ENCODE results near the gene RRAD.

RRAD gene

DNA sequence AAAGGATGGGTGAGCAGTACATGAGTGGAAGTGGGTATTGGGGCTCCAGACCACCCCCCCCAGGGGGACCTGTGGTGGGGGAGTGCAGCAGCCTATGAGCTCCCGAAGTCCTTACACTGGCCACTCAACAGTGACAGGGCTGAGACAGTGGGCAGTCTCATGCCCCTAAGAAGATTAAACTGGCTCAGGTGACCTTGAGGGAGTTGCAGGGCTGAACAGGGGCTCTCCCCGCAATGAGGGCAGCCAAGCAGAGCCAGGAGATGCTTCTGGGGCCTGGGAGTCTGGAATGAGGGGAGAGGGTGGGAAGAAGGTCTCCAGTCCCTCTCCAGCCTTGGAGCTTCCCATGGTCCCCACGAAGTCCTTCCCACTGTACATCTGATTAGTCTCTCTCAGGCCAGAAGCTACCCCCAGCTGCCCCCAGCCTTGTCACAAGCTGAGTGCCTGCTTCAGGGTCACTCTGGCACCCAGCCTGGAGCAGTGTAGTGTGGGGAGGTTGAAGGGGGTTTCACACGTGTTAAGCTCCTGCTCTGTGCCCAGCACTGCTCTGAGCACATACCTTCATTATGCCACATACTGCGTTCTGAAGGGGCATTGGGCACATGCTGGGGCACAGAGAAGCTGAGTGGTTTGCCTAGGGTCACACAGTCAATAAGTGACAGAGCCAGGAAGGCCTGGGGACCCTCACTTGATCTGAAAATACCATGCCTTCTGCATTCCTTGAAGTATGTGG is 5.6 kb downstream of the RRAD start:
- H3K4me3 ChIP-seq (ENCODE audit: control insufficient read depth, low read depth, low read length), result no peak overlapping the region
- DNase-seq (ENCODE audit: low read depth), result no peak
- TF ChIP-seq, protein P1, sequence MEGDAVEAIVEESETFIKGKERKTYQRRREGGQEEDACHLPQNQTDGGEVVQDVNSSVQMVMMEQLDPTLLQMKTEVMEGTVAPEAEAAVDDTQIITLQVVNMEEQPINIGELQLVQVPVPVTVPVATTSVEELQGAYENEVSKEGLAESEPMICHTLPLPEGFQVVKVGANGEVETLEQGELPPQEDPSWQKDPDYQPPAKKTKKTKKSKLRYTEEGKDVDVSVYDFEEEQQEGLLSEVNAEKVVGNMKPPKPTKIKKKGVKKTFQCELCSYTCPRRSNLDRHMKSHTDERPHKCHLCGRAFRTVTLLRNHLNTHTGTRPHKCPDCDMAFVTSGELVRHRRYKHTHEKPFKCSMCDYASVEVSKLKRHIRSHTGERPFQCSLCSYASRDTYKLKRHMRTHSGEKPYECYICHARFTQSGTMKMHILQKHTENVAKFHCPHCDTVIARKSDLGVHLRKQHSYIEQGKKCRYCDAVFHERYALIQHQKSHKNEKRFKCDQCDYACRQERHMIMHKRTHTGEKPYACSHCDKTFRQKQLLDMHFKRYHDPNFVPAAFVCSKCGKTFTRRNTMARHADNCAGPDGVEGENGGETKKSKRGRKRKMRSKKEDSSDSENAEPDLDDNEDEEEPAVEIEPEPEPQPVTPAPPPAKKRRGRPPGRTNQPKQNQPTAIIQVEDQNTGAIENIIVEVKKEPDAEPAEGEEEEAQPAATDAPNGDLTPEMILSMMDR (conservative IDR thresholded peaks at IDR 0.05; ENCODE audit: control insufficient read depth, insufficient read depth, low read depth, low read length), result no peak

GRCh38 chr16:66918803-66919568 is 6.3 kb downstream of the RRAD start, which contains the start of gene CDH16:
TSS of gene CDH16 (minus strand) at chr16:66918885. CDS start at chr16:66918065, 820 bp downstream.
- no peak within 1 kb of the TSS for H3K4me3 ChIP-seq (ENCODE audit: control insufficient read depth, low read depth, low read length)
- TF ChIP-seq, protein P1 (conservative IDR thresholded peaks at IDR 0.05; ENCODE audit: control insufficient read depth, insufficient read depth, low read depth, low read length), result no peak
- no peak for DNase-seq (ENCODE audit: low read depth)

DNA sequence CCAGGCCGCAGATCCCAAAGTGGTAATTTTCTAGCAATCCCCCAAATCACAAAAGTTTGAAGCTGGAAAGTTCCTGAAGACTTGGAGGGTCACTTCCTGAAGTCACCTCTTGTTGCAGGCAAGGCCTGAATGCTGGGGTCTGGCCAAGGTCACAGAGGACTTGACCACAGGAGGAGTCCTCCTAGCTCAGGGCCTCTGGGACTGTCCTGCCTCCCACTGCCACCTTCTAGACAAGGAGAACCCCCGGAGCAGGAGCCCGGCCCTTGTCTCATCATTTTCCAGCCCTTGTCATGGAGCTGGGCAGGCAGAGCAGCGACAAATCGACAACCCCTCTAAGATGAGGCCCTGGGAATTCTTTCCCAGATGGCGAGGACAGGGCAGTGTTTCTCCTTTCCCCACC is 7.0 kb downstream of the RRAD start:
- TF ChIP-seq, protein P1 (conservative IDR thresholded peaks at IDR 0.05; ENCODE audit: control insufficient read depth, insufficient read depth, low read depth, low read length), result no peak

GRCh38 chr16:66917741-66918140 is 7.6 kb downstream of the RRAD start:
- H3K4me3 ChIP-seq (ENCODE audit: control insufficient read depth, low read depth, low read length), result no peak overlapping the region
- TF ChIP-seq, protein P1 (conservative IDR thresholded peaks at IDR 0.05; ENCODE audit: control insufficient read depth, insufficient read depth, low read depth, low read length), result no peak
- DNase-seq (ENCODE audit: low read depth), result no peak

More for the DNA sequence above, 7.0 kb downstream of the RRAD start:
- DNase-seq (ENCODE audit: low read depth), result no peak
- no peak overlapping the region for H3K4me3 ChIP-seq (ENCODE audit: control insufficient read depth, low read depth, low read length)

GRCh38 chr16:66916518-66916917 is 8.8 kb downstream of the RRAD start:
- TF ChIP-seq, protein P1 (conservative IDR thresholded peaks at IDR 0.05; ENCODE audit: control insufficient read depth, insufficient read depth, low read depth, low read length), result no peak
- no peak overlapping the region for H3K4me3 ChIP-seq (ENCODE audit: control insufficient read depth, low read depth, low read length)
- DNase-seq (ENCODE audit: low read depth), result no peak

DNA sequence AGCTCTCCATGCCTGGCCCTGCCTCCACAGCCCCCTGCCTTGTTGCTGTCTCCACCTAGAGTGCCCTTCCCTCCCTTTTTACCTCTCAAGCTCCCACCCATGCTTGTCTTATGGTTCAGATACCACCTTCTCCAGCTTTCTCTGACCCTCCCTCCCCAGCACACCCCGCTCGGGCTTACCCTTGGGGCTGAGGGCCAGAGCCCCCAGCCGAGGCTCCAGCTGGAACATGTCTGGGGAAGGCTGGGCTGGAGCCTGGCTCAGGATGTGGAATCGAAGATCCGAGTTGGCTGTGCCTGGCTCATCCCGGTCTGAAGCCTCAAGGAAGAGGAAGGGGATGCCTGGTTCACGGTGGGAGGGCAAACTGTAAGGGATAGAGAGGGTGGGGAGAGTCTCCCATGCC is 10.3 kb downstream of the RRAD start:
- no peak overlapping the region for H3K4me3 ChIP-seq (ENCODE audit: control insufficient read depth, low read depth, low read length)
- TF ChIP-seq, protein P1 (conservative IDR thresholded peaks at IDR 0.05; ENCODE audit: control insufficient read depth, insufficient read depth, low read depth, low read length), result no peak
- no peak for DNase-seq (ENCODE audit: low read depth)
